SU-DHL-6 (cell line): ENCODE data around the gene CBFA2T3.

Experiments
- H2AFZ ChIP-seq: fragments of 200-600 bp; sonication (generic); 2 replicates; pipeline ENCODE4 v1.6.1; 2014; ENCODE audit warnings: low read depth, mild to moderate bottlenecking, moderate library complexity, mixed read lengths, antibody characterized with exemption, low read length; ENCODE audit not compliant: severe bottlenecking
- H3F3A ChIP-seq: fragments of 200-600 bp; shearing (Covaris generic); 2 replicates; pipeline ENCODE4 v1.6.0; 2016; ENCODE audit warnings: antibody characterized with exemption, mild to moderate bottlenecking; ENCODE audit not compliant: insufficient read depth
- H3K27ac ChIP-seq: fragments of 200-600 bp; sonication (generic); 2 replicates; pipeline ENCODE4 v1.5.1; 2016; ENCODE audit warnings: low read depth, mild to moderate bottlenecking, low read length, moderate library complexity, mixed read lengths
- H3K27me3 ChIP-seq: fragments of 200-600 bp; sonication (generic), shearing (Covaris generic); 2 replicates; pipeline ENCODE4 v1.6.0; 2014; ENCODE audit warnings: mild to moderate bottlenecking, low read length
- H3K36me3 ChIP-seq: fragments of 200-600 bp; sonication (generic); 2 replicates; pipeline ENCODE4 v1.6.1; 2014; ENCODE audit warnings: mild to moderate bottlenecking, low read length, mixed read lengths
- H3K4me2 ChIP-seq: fragments of 300-600, 200-600 bp; shearing (Covaris generic), sonication (generic); 2 replicates; pipeline ENCODE4 v1.6.0; 2014; ENCODE audit warnings: low read length, low read depth, mild to moderate bottlenecking; ENCODE audit not compliant: poor library complexity, severe bottlenecking
- H3K4me3 ChIP-seq: fragments of 200-600 bp; sonication (generic); 2 replicates; pipeline ENCODE4 v1.5.1; 2014; ENCODE audit warnings: antibody characterized with exemption, low read length, mild to moderate bottlenecking, mixed read lengths; ENCODE audit not compliant: insufficient read depth, poor library complexity, severe bottlenecking
- H3K79me2 ChIP-seq: fragments of 200-600 bp; sonication (generic); 2 replicates; pipeline ENCODE4 v1.6.1; 2014; ENCODE audit warnings: mild to moderate bottlenecking, low read length, moderate library complexity; ENCODE audit not compliant: insufficient read depth
- H3K9ac ChIP-seq: fragments of 200-600 bp; sonication (generic); 2 replicates; pipeline ENCODE4 v1.7.0; 2014; ENCODE audit warnings: mild to moderate bottlenecking, low read length
- H3K9me2 ChIP-seq: fragments of 200-600 bp; sonication (generic); replicated peaks from 2 replicates; pipeline ENCODE4 v1.6.1; 2014; ENCODE audit warnings: low read length; ENCODE audit not compliant: insufficient read depth
- H3K9me3 ChIP-seq: fragments of 200-600 bp; sonication (generic); 2 replicates; pipeline ENCODE4 v1.6.1; 2014; ENCODE audit warnings: low read length, mixed read lengths; ENCODE audit not compliant: insufficient read depth
- H4K20me1 ChIP-seq: fragments of 200-600 bp; sonication (generic); 2 replicates; pipeline ENCODE4 v1.6.1; 2014; ENCODE audit warnings: low read depth, mild to moderate bottlenecking, antibody characterized with exemption, low read length, moderate library complexity, mixed read lengths
- EZH2phosphoT487 ChIP-seq: fragments of 200-600 bp; sonication (generic), shearing (Covaris generic); conservative IDR thresholded peaks from 2 replicates; pipeline ENCODE4 v1.6.1; 2018; ENCODE audit warnings: mild to moderate bottlenecking, antibody characterized with exemption, low read length, moderate library complexity, mixed read lengths
- TF ChIP-seq, protein P1 (sequence below): fragments of 200-600 bp; sonication (generic); IDR thresholded peaks from one replicate; pipeline ENCODE4 v1.5.1; 2017; ENCODE audit warnings: antibody characterized with exemption, mild to moderate bottlenecking, low read length, moderate library complexity; ENCODE audit not compliant: insufficient read depth, poor library complexity, severe bottlenecking

The CBFA2T3 gene

GRCh38 chr16:88842806-88843205, 134.2 kb downstream of the CBFA2T3 start:
- Histone ChIP-seq H2AFZ (no peak overlapping the region), H3K4me3 (no peak overlapping the region), H4K20me1 (no peaks in the 10 kb centered on the region), H3F3A (no peaks in the 10 kb centered on the region), H3K9ac (no peak overlapping the region), H3K27ac (no peak overlapping the region), H3K4me2 (no peak overlapping the region), H3K9me2 (no peaks in the 10 kb centered on the region), H3K79me2 (no peaks in the 10 kb centered on the region), H3K36me3 (no peaks in the 10 kb centered on the region), H3K9me3 (no peaks in the 10 kb centered on the region), H3K27me3 (no peaks in the 10 kb centered on the region)
- TF ChIP-seq EZH2phosphoT487 = no peak
- TF ChIP-seq, protein P1, sequence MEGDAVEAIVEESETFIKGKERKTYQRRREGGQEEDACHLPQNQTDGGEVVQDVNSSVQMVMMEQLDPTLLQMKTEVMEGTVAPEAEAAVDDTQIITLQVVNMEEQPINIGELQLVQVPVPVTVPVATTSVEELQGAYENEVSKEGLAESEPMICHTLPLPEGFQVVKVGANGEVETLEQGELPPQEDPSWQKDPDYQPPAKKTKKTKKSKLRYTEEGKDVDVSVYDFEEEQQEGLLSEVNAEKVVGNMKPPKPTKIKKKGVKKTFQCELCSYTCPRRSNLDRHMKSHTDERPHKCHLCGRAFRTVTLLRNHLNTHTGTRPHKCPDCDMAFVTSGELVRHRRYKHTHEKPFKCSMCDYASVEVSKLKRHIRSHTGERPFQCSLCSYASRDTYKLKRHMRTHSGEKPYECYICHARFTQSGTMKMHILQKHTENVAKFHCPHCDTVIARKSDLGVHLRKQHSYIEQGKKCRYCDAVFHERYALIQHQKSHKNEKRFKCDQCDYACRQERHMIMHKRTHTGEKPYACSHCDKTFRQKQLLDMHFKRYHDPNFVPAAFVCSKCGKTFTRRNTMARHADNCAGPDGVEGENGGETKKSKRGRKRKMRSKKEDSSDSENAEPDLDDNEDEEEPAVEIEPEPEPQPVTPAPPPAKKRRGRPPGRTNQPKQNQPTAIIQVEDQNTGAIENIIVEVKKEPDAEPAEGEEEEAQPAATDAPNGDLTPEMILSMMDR = no peak

- Histone ChIP-seq H3K79me2 (no peaks in the 10 kb centered on the region), H3K4me3 (no peak overlapping the region), H4K20me1 (no peaks in the 10 kb centered on the region), H3K9ac (no peak overlapping the region), H3K9me3 (no peaks in the 10 kb centered on the region), H2AFZ (no peak overlapping the region), H3F3A (no peaks in the 10 kb centered on the region), H3K27ac (no peak overlapping the region), H3K36me3 (no peaks in the 10 kb centered on the region), H3K9me2 (no peaks in the 10 kb centered on the region), H3K4me2 (no peak overlapping the region), H3K27me3 (no peaks in the 10 kb centered on the region)
- no peak for TF ChIP-seq EZH2phosphoT487
- TF ChIP-seq, protein P1 = no peak
Observed at GRCh38 chr16:88842308-88842756, 134.7 kb downstream of the CBFA2T3 start.

DNA sequence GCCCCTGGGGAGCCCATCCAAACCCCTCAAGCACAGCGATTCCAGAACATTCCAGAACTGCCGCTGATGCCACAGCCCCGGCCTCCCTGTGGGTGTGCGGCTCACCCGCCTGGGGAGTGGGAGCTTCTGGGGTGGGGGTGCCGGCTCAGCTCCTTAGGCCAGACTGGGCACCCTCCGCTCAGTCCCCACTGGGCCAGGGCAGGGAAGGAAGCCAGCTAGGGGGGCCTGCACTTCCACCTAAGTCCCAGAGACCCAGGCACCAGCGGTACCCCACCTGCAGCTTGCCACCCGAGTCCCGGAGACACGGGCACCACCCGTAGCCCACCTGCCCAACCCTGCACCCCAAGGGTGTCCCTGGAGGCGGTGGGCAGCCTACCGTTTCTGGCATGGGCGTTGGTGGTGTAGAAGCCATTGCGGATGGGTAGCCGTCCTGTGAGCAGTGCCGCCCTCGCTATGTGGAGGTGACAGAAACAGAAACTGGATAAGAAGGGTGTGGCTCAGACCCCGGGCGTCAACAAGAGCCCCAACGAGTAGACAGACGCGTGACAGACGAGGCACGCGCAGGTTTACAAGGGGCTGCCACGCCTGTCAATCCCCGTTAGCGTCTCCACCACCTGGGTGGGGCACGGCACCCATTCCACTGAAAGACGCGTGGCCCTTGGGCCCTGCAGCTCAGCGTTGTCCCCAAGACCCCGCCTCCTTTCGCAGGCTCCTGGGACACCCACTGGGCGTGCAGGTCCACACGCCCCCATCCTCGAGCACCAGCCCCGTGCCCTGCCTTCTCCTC, 135.3 kb downstream of the CBFA2T3 start:
- Histone ChIP-seq H3F3A (no peaks in the 10 kb centered on the region), H4K20me1 (no peaks in the 10 kb centered on the region), H3K79me2 (no peaks in the 10 kb centered on the region), H3K9me3 (no peaks in the 10 kb centered on the region), H2AFZ (no peak overlapping the region), H3K9ac (no peak overlapping the region), H3K4me2 (no peak overlapping the region), H3K4me3 (no peak overlapping the region), H3K27me3 (no peaks in the 10 kb centered on the region), H3K9me2 (no peaks in the 10 kb centered on the region), H3K27ac (no peak overlapping the region), H3K36me3 (no peaks in the 10 kb centered on the region)
- no peak for TF ChIP-seq EZH2phosphoT487
- TF ChIP-seq, protein P1 = no peak
